22Rv1 (cell line): Measurements from ENCODE around the gene NCS1.

Experiments
- CTCF ChIP-seq: fragments of 450-650 bp; IDR thresholded peaks from 2 replicates; pipeline ENCODE4 v1.5.1; 2017; ENCODE audit warnings: mild to moderate bottlenecking
- ZFX ChIP-seq: fragments of 450-650 bp; IDR thresholded peaks from 2 replicates; pipeline ENCODE4 v1.6.1; 2017; ENCODE audit warnings: antibody characterized with exemption, borderline replicate concordance

GRCh38 chr9:130207241-130207992 lies 35.2 kb downstream of the NCS1 start:
- TF ChIP-seq CTCF (no peak), ZFX (no peak)
